WTC11 (cell line): ENCODE results near the gene SYNDIG1. TPM values are rescaled to one million over a fixed set of nuclear protein-coding genes. Genes with fewer than 3 reads are reported as not detected.

Source experiments
- ATAC-seq: fragments of 200-7000 bp; cut with Tn5 transposase; 2 replicates; pipeline ENCODE4 v1.10.0; 2021; ENCODE audit warnings: mild to moderate bottlenecking, moderate library complexity
- CTCF ChIA-PET: fragments of 300-600 bp; sonication (Branson Sonifier 250); formaldehyde crosslinking; loops from one replicate; lab custom pipeline; 2021; ENCODE audit warnings: antibody characterized with exemption; lab: Charles Lee
- POLR2A ChIA-PET: fragments of 350-600 bp; sonication (Branson Sonifier 250); formaldehyde crosslinking; loops from one replicate; lab custom pipeline; 2021; ENCODE audit warnings: antibody characterized with exemption; lab: Charles Lee
- DNase-seq: peaks from one replicate; pipeline ENCODE4 v3.0.0; 2021; ENCODE audit warnings: low spot score
- H3K27ac Mint-ChIP-seq: 2 replicates; pipeline ENCODE4 v1.8.0; 2021; ENCODE audit warnings: mixed read lengths
- H3K27me3 Mint-ChIP-seq: 2 replicates; pipeline ENCODE4 v1.8.0; 2021; ENCODE audit warnings: low read depth, mild to moderate bottlenecking, moderate library complexity, mixed read lengths
- H3K36me3 Mint-ChIP-seq: 2 replicates; pipeline ENCODE4 v1.8.0; 2021; ENCODE audit warnings: mixed read lengths
- H3K4me1 Mint-ChIP-seq: 2 replicates; pipeline ENCODE4 v1.8.0; 2022; ENCODE audit warnings: mixed read lengths
- H3K4me3 Mint-ChIP-seq: 2 replicates; pipeline ENCODE4 v1.8.0; 2021; ENCODE audit warnings: mild to moderate bottlenecking, moderate library complexity, mixed read lengths
- H3K9me3 Mint-ChIP-seq: 2 replicates; pipeline ENCODE4 v1.8.0; 2021; ENCODE audit warnings: mixed read lengths
- CREM ChIP-seq: sonication (generic); formaldehyde crosslinking; IDR thresholded peaks from 2 replicates; pipeline ENCODE4 v1.8.1; 2022; ENCODE audit warnings: mild to moderate bottlenecking, missing genetic modification reagents, moderate library complexity
- EMX1 ChIP-seq: fragments of 250-450 bp; sonication (Bioruptor Pico); IDR thresholded peaks from 2 replicates; pipeline ENCODE4 v1.8.0; 2021; ENCODE audit warnings: mild to moderate bottlenecking
- FOXK1 ChIP-seq: sonication (generic); formaldehyde crosslinking; IDR thresholded peaks from 2 replicates; pipeline ENCODE4 v1.8.0; 2022; ENCODE audit warnings: mild to moderate bottlenecking, moderate library complexity, missing genetic modification reagents
- GABPB1 ChIP-seq: sonication (generic); formaldehyde crosslinking; IDR thresholded peaks from 2 replicates; pipeline ENCODE4 v1.8.1; 2023; ENCODE audit warnings: mild to moderate bottlenecking, missing genetic modification reagents
- GRHL2 ChIP-seq: fragments of 250-450 bp; sonication (Bioruptor Pico); IDR thresholded peaks from 2 replicates; pipeline ENCODE4 v1.8.0; 2022; ENCODE audit warnings: mild to moderate bottlenecking, moderate library complexity; ENCODE audit not compliant: insufficient replicate concordance, severe bottlenecking
- NFYB ChIP-seq: sonication (generic); formaldehyde crosslinking; conservative IDR thresholded peaks from 2 replicates; pipeline ENCODE4 v1.8.0; 2022; ENCODE audit warnings: low read depth, missing genetic modification reagents
- OVOL2 ChIP-seq: fragments of 250-450 bp; sonication (Bioruptor Pico); IDR thresholded peaks from 2 replicates; pipeline ENCODE4 v1.9.0; 2021; ENCODE audit warnings: mild to moderate bottlenecking, borderline replicate concordance
- PRRX2 ChIP-seq: fragments of 250-450 bp; sonication (Bioruptor Pico); IDR thresholded peaks from 2 replicates; pipeline ENCODE4 v1.8.0; 2021; ENCODE audit warnings: mild to moderate bottlenecking
- TP53 ChIP-seq: sonication (generic); formaldehyde crosslinking; IDR thresholded peaks from 2 replicates; pipeline ENCODE4 v1.8.1; 2023; ENCODE audit warnings: mild to moderate bottlenecking, missing genetic modification reagents
- ZBTB21 ChIP-seq: sonication (generic); formaldehyde crosslinking; IDR thresholded peaks from 2 replicates; pipeline ENCODE4 v1.8.1; 2023; ENCODE audit warnings: mild to moderate bottlenecking, missing genetic modification reagents, borderline replicate concordance
- ZNF219 ChIP-seq: sonication (generic); formaldehyde crosslinking; IDR thresholded peaks from 2 replicates; pipeline ENCODE4 v1.8.0; 2023; ENCODE audit warnings: missing genetic modification reagents, mild to moderate bottlenecking, borderline replicate concordance
- ZNF263 ChIP-seq: sonication (generic); formaldehyde crosslinking; IDR thresholded peaks from 2 replicates; pipeline ENCODE4 v1.8.1; 2022; ENCODE audit warnings: low read depth, mild to moderate bottlenecking, moderate library complexity, missing genetic modification reagents
- ZNF317 ChIP-seq: sonication (generic); formaldehyde crosslinking; IDR thresholded peaks from 2 replicates; pipeline ENCODE4 v1.8.1; 2023; ENCODE audit warnings: low read depth, mild to moderate bottlenecking, moderate library complexity, missing genetic modification reagents, borderline replicate concordance
- ZNF532 ChIP-seq: fragments of 250-450 bp; sonication (Bioruptor Pico); IDR thresholded peaks from 2 replicates; pipeline ENCODE4 v1.9.0; 2021; ENCODE audit warnings: mild to moderate bottlenecking, borderline replicate concordance
- ZNF671 ChIP-seq: fragments of 250-450 bp; sonication (Bioruptor Pico); IDR thresholded peaks from 2 replicates; pipeline ENCODE4 v1.8.0; 2021; ENCODE audit warnings: mild to moderate bottlenecking
- total RNA-seq: library from RNA; stranded (reverse); gene quantifications from 3 replicates; pipeline ENCODE4 v1.2.3, GENCODE V29; 2021
- TF ChIP-seq, protein P1 (sequence below): sonication (generic); formaldehyde crosslinking; IDR thresholded peaks from 2 replicates; pipeline ENCODE4 v1.8.1; 2022; ENCODE audit warnings: low read depth, mild to moderate bottlenecking, moderate library complexity, missing genetic modification reagents, borderline replicate concordance
- TF ChIP-seq, protein P2 (sequence below): fragments of 250-450 bp; sonication (Bioruptor Pico); IDR thresholded peaks from 2 replicates; pipeline ENCODE4 v1.9.0; 2021; ENCODE audit warnings: moderate library complexity, mild to moderate bottlenecking, inconsistent platforms, borderline replicate concordance
- TF ChIP-seq, protein P3 (sequence below): sonication (generic); formaldehyde crosslinking; IDR thresholded peaks from 2 replicates; pipeline ENCODE4 v1.8.0; 2023; ENCODE audit warnings: mild to moderate bottlenecking, missing genetic modification reagents
- TF ChIP-seq, protein P4 (sequence below): sonication (generic); formaldehyde crosslinking; IDR thresholded peaks from 2 replicates; pipeline ENCODE4 v1.8.1; 2022; ENCODE audit warnings: mild to moderate bottlenecking, moderate library complexity, missing genetic modification reagents
- TF ChIP-seq, protein P5 (sequence below): fragments of 250-450 bp; sonication (Bioruptor Pico); conservative IDR thresholded peaks from 2 replicates; pipeline ENCODE4 v1.9.0; 2021; ENCODE audit warnings: mild to moderate bottlenecking
- TF ChIP-seq, protein P6 (sequence below): sonication (generic); formaldehyde crosslinking; IDR thresholded peaks from 2 replicates; pipeline ENCODE4 v1.8.0; 2022; ENCODE audit warnings: mild to moderate bottlenecking, missing genetic modification reagents

The SYNDIG1 gene
- total RNA-seq, 1 experiment from 2014 or later = 6.4 TPM

DNA sequence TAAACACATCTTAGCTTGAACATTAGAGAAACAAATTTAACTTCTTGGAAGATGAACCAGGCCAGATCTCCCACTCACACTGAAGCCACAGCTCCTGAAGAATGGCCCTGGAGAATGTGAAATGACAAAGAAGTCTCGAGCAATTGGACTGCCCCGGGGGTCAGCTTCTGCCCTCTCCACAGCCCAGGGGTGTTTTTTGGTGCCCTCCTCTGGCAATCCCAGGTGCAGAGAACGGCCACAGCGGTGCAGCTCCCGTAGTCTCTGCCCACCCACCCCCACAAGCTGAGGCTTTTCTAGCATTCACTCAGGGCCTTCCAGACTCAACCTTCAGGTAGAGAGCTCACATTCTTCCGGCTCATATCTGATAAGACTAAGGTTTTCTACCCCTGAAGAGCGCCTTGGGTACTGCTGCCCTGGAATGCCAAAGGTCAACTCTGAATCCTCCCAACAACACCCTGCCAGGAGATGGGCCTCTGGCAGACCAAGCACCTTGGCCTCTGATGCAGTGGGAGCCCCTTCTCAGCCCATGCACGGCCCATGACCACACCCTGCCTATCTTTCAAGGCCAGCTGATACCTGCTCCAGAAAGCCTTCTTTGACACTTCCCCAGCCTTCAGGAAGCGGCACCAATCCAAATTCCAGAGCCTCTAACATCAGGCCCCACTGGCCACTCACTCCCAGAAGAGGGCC, 208.3 kb downstream of the SYNDIG1 start (continued):
- TF ChIP-seq ZNF532 (no peak), PRRX2 (CRISPR knock-in tag) (no peak), FOXK1 (CRISPR knock-in tag) (no peak), ZNF671 (CRISPR knock-in tag) (no peak), GABPB1 (CRISPR knock-in tag) (no peak), ZNF263 (CRISPR knock-in tag) (no peak), NFYB (CRISPR knock-in tag) (no peak), EMX1 (CRISPR knock-in tag) (no peak), ZNF219 (CRISPR knock-in tag) (no peak), OVOL2 (CRISPR knock-in tag) (no peak), ZNF317 (CRISPR knock-in tag) (no peak)
- TF ChIP-seq, protein P1, sequence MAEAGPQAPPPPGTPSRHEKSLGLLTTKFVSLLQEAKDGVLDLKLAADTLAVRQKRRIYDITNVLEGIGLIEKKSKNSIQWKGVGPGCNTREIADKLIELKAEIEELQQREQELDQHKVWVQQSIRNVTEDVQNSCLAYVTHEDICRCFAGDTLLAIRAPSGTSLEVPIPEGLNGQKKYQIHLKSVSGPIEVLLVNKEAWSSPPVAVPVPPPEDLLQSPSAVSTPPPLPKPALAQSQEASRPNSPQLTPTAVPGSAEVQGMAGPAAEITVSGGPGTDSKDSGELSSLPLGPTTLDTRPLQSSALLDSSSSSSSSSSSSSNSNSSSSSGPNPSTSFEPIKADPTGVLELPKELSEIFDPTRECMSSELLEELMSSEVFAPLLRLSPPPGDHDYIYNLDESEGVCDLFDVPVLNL = no peak
- TF ChIP-seq, protein P2, sequence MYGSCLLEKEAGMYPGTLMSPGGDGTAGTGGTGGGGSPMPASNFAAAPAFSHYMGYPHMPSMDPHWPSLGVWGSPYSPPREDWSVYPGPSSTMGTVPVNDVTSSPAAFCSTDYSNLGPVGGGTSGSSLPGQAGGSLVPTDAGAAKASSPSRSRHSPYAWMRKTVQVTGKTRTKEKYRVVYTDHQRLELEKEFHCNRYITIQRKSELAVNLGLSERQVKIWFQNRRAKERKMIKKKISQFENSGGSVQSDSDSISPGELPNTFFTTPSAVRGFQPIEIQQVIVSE (CRISPR knock-in tag) = no peak
- TF ChIP-seq, protein P3, sequence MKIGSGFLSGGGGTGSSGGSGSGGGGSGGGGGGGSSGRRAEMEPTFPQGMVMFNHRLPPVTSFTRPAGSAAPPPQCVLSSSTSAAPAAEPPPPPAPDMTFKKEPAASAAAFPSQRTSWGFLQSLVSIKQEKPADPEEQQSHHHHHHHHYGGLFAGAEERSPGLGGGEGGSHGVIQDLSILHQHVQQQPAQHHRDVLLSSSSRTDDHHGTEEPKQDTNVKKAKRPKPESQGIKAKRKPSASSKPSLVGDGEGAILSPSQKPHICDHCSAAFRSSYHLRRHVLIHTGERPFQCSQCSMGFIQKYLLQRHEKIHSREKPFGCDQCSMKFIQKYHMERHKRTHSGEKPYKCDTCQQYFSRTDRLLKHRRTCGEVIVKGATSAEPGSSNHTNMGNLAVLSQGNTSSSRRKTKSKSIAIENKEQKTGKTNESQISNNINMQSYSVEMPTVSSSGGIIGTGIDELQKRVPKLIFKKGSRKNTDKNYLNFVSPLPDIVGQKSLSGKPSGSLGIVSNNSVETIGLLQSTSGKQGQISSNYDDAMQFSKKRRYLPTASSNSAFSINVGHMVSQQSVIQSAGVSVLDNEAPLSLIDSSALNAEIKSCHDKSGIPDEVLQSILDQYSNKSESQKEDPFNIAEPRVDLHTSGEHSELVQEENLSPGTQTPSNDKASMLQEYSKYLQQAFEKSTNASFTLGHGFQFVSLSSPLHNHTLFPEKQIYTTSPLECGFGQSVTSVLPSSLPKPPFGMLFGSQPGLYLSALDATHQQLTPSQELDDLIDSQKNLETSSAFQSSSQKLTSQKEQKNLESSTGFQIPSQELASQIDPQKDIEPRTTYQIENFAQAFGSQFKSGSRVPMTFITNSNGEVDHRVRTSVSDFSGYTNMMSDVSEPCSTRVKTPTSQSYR (CRISPR knock-in tag) = no peak

- Mint-ChIP-seq H3K27me3 (no peaks in the 10 kb centered on the region), H3K9me3 (peaks cover 7% of the 10 kb centered on the region), H3K27ac (no peak overlapping the region; the same call in 1 of the 2 replicates), H3K36me3 (no peaks in the 10 kb centered on the region), H3K4me3 (no peak overlapping the region), H3K4me1 (no peaks in the 10 kb centered on the region)
- ChIA-PET CTCF (interaction anchor here (0.6 to 1.1 kb wide), 4 partner anchors 44 to 471 kb away, joined by 3 to 6 read pairs (median 3); no protein-coding TSS in a partner anchor), POLR2A (no interaction called here)
- DNase-seq = no peak
- no peak for ATAC-seq
- TF ChIP-seq, protein P4, sequence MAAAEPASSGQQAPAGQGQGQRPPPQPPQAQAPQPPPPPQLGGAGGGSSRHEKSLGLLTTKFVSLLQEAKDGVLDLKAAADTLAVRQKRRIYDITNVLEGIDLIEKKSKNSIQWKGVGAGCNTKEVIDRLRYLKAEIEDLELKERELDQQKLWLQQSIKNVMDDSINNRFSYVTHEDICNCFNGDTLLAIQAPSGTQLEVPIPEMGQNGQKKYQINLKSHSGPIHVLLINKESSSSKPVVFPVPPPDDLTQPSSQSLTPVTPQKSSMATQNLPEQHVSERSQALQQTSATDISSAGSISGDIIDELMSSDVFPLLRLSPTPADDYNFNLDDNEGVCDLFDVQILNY = no peak
- TF ChIP-seq CREM (CRISPR knock-in tag) (no peak), TP53 (no peak), ZBTB21 (CRISPR knock-in tag) (no peak), GRHL2 (CRISPR knock-in tag) (no peak)
- TF ChIP-seq, protein P5, sequence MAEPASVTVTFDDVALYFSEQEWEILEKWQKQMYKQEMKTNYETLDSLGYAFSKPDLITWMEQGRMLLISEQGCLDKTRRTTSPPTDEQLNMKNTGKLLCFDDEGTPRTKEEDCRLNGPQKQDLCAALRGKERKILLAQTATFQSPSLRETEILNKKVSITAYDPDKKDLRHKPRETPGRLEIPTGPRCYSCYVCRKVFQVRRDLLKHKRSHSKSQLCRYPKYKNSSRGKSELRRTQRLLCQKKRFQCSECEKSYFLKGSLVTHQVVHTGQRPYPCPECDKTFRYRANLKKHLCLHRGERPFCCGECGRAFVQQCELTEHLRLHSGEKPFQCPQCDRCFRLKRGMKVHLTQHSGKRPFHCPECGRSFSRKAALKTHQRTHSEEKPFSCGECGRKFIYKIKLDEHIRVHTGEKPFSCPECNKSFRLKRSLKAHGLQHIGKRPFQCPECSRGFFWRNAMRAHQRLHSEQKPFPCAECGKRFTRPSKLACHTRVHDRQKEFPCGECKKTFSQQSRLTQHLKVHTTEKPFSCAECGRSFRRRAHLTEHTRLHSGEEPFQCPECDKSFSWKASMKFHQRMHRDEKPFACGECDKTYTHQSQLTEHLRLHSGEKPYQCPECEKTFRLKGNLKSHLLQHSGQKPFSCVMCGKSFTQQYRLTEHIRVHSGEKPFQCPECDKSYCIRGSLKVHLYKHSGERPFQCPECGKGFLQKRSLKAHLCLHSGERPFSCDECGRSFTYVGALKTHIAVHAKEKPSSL (CRISPR knock-in tag) = no peak
- TF ChIP-seq, protein P6, sequence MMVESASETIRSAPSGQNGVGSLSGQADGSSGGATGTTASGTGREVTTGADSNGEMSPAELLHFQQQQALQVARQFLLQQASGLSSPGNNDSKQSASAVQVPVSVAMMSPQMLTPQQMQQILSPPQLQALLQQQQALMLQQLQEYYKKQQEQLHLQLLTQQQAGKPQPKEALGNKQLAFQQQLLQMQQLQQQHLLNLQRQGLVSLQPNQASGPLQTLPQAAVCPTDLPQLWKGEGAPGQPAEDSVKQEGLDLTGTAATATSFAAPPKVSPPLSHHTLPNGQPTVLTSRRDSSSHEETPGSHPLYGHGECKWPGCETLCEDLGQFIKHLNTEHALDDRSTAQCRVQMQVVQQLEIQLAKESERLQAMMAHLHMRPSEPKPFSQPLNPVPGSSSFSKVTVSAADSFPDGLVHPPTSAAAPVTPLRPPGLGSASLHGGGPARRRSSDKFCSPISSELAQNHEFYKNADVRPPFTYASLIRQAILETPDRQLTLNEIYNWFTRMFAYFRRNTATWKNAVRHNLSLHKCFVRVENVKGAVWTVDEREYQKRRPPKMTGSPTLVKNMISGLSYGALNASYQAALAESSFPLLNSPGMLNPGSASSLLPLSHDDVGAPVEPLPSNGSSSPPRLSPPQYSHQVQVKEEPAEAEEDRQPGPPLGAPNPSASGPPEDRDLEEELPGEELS = no peak
Observed at GRCh38 chr20:24678351-24679106, 209.1 kb downstream of the SYNDIG1 start.
